NOMO-1 (cell line): Measurements from ENCODE around the gene IL21R.
A peak's percentile ranks its signal among the peaks of the same experiment; 100 is the strongest.
"Not testable (repeated sequence)": the region's sequence is repeated elsewhere in the genome, so short reads cannot be mapped to it uniquely, and the experiment has no call there.

Experiments
- DNase-seq, 2 experiments: peaks; one replicate each; lab custom pipeline; 2025; ENCODE audit not compliant: unreplicated experiment in 2 of 2; lab: John Stamatoyannopoulos, UW

IL21R gene

GRCh38 chr16:27441998-27442397 is 40.0 kb downstream of the IL21R start:
- DNase-seq, result no peak

- no peak for DNase-seq
Observed at GRCh38 chr16:27444015-27444414, 42.0 kb downstream of the IL21R start.

- no peak for DNase-seq
Observed at GRCh38 chr16:27444470-27444869, 42.5 kb downstream of the IL21R start.

- no peak for DNase-seq
Observed at GRCh38 chr16:27445502-27446175, 43.7 kb downstream of the IL21R start.

- DNase-seq, result no peak
Observed at GRCh38 chr16:27446721-27447120, 44.7 kb downstream of the IL21R start.

- no peak for DNase-seq
Observed at GRCh38 chr16:27447301-27447700, 45.3 kb downstream of the IL21R start.

GRCh38 chr16:27448532-27449433 is 46.8 kb downstream of the IL21R start:
- no peak for DNase-seq

- DNase-seq, result peak in 1 of 2 experiments; percentile 3
Observed at GRCh38 chr16:27449434-27450195, 47.6 kb downstream of the IL21R start.

- no peak for DNase-seq
Observed at GRCh38 chr16:27450196-27450549, 48.2 kb downstream of the IL21R start.

- DNase-seq, result no peak
Observed at GRCh38 chr16:27452569-27453493, 50.9 kb downstream of the IL21R start.

- no peak for DNase-seq
Observed at GRCh38 chr16:27453494-27453825, 51.5 kb downstream of the IL21R start.

- DNase-seq, result no peak
Observed at GRCh38 chr16:27455700-27456099, 53.7 kb downstream of the IL21R start.

GRCh38 chr16:27457605-27457900 is 55.6 kb downstream of the IL21R start:
- not testable (repeated sequence) for DNase-seq

- no peak for DNase-seq
Observed at GRCh38 chr16:27458258-27458657, 56.3 kb downstream of the IL21R start.

- DNase-seq, result no peak
Observed at GRCh38 chr16:27458987-27459688, 57.2 kb downstream of the IL21R start.

GRCh38 chr16:27460213-27460612 is 58.2 kb downstream of the IL21R start:
- DNase-seq, result no peak

- DNase-seq, result no peak
Observed at GRCh38 chr16:27460663-27461482, 58.9 kb downstream of the IL21R start.

- DNase-seq, result no peak
Observed at GRCh38 chr16:27461483-27462171, 59.7 kb downstream of the IL21R start.
